Measurements from ENCODE around the gene GMDS.

Gene GMDS

GRCh38 chr6:1704711-1705110 is 540.7 kb downstream of the GMDS start:
- TF ChIP-seq PPARA (CRISPR knock-in tag; IDR thresholded peaks at IDR 0.05; ENCODE audit: borderline replicate concordance) = no peak
- TF ChIP-seq ARNTL (CRISPR knock-in tag; IDR thresholded peaks at IDR 0.05; ENCODE audit: borderline replicate concordance, low read depth) = no peak
- TF ChIP-seq PATZ1 (CRISPR knock-in tag; IDR thresholded peaks at IDR 0.05; ENCODE audit: borderline replicate concordance) = no peak
- TF ChIP-seq ZC3H10 (CRISPR knock-in tag; IDR thresholded peaks at IDR 0.05) = no peak
- no peak for TF ChIP-seq RARB (CRISPR knock-in tag; IDR thresholded peaks at IDR 0.05)
- no peak for TF ChIP-seq ZFP30 (CRISPR knock-in tag; IDR thresholded peaks at IDR 0.05)
- no peak for TF ChIP-seq CSDC2 (CRISPR knock-in tag; IDR thresholded peaks at IDR 0.05)
- no peak for TF ChIP-seq OSR1 (CRISPR knock-in tag; IDR thresholded peaks at IDR 0.05)
- no peak for TF ChIP-seq ESRRG (CRISPR knock-in tag; IDR thresholded peaks at IDR 0.05)
- no peak for TF ChIP-seq ISL1 (CRISPR knock-in tag; IDR thresholded peaks at IDR 0.05)
- no peak for TF ChIP-seq GLIS3 (CRISPR knock-in tag; IDR thresholded peaks at IDR 0.05)
- no peak for TF ChIP-seq ZNF565 (CRISPR knock-in tag; conservative IDR thresholded peaks at IDR 0.05; ENCODE audit: low read depth)
- TF ChIP-seq, protein P1, sequence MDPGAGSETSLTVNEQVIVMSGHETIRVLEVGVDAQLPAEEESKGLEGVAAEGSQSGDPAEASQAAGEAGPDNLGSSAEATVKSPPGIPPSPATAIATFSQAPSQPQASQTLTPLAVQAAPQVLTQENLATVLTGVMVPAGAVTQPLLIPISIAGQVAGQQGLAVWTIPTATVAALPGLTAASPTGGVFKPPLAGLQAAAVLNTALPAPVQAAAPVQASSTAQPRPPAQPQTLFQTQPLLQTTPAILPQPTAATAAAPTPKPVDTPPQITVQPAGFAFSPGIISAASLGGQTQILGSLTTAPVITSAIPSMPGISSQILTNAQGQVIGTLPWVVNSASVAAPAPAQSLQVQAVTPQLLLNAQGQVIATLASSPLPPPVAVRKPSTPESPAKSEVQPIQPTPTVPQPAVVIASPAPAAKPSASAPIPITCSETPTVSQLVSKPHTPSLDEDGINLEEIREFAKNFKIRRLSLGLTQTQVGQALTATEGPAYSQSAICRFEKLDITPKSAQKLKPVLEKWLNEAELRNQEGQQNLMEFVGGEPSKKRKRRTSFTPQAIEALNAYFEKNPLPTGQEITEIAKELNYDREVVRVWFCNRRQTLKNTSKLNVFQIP (CRISPR knock-in tag; IDR thresholded peaks at IDR 0.05; ENCODE audit: borderline replicate concordance, low read depth) = no peak
- no peak for TF ChIP-seq ZFP3 (CRISPR knock-in tag; IDR thresholded peaks at IDR 0.05)
- no peak for TF ChIP-seq TCF4 (CRISPR knock-in tag; IDR thresholded peaks at IDR 0.05; ENCODE audit: borderline replicate concordance)
- TF ChIP-seq, protein P2, sequence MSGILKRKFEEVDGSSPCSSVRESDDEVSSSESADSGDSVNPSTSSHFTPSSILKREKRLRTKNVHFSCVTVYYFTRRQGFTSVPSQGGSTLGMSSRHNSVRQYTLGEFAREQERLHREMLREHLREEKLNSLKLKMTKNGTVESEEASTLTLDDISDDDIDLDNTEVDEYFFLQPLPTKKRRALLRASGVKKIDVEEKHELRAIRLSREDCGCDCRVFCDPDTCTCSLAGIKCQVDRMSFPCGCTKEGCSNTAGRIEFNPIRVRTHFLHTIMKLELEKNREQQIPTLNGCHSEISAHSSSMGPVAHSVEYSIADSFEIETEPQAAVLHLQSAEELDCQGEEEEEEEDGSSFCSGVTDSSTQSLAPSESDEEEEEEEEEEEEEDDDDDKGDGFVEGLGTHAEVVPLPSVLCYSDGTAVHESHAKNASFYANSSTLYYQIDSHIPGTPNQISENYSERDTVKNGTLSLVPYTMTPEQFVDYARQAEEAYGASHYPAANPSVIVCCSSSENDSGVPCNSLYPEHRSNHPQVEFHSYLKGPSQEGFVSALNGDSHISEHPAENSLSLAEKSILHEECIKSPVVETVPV (CRISPR knock-in tag; IDR thresholded peaks at IDR 0.05) = no peak
- TF ChIP-seq, protein P3, sequence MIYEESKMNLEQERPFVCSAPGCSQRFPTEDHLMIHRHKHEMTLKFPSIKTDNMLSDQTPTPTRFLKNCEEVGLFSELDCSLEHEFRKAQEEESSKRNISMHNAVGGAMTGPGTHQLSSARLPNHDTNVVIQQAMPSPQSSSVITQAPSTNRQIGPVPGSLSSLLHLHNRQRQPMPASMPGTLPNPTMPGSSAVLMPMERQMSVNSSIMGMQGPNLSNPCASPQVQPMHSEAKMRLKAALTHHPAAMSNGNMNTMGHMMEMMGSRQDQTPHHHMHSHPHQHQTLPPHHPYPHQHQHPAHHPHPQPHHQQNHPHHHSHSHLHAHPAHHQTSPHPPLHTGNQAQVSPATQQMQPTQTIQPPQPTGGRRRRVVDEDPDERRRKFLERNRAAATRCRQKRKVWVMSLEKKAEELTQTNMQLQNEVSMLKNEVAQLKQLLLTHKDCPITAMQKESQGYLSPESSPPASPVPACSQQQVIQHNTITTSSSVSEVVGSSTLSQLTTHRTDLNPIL (CRISPR knock-in tag; IDR thresholded peaks at IDR 0.05; ENCODE audit: low read depth) = no peak
- TF ChIP-seq SNAI2 (CRISPR knock-in tag; IDR thresholded peaks at IDR 0.05) = no peak
- ATAC-seq = no peak

GRCh38 chr6:1703923-1704322 is 541.5 kb downstream of the GMDS start:
- no peak for ATAC-seq
- TF ChIP-seq ARNTL (CRISPR knock-in tag; IDR thresholded peaks at IDR 0.05; ENCODE audit: borderline replicate concordance, low read depth) = no peak
- TF ChIP-seq OSR1 (CRISPR knock-in tag; IDR thresholded peaks at IDR 0.05) = no peak

DNA sequence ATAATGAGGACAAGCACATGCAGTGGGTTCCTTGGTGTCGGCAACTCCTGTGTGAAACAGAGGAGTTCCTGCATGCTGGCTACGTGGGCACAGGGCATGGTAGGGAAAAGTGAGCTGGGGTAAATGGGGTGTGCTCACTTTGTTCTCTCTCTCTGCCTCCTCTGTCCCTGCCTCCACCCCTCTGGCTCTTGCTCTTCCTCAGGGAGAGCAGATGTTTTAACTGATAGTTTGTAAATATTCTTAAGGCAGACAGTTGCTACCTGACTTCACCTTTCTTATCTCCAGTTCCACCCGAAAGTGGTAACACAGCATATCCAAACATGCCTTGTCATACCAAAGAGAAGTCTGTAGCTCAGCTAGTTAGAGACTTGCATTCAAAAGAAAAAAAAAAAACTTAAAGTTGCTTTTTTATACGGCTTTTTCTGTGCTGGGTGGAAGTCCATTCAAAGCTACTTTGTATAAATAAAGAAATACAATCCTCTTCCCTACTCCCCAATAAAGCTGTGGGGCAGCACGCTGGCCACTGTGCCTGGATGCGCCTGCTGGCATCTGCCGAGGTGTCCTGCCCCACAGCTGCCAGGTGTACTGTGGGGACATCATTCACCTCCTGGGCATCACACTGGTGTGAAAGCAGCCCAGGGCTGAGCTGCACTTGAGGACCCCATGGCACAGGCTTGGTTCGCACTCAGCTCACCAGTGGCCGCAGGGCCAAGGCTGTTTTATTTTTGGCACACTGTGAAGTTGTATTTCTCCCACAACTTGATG is 542.1 kb downstream of the GMDS start:
- ATAC-seq = no peak
- no peak for TF ChIP-seq TOX (CRISPR knock-in tag; IDR thresholded peaks at IDR 0.05; ENCODE audit: borderline replicate concordance)
- TF ChIP-seq PATZ1 (CRISPR knock-in tag; IDR thresholded peaks at IDR 0.05; ENCODE audit: borderline replicate concordance) = no peak
- no peak for TF ChIP-seq ZC3H10 (CRISPR knock-in tag; IDR thresholded peaks at IDR 0.05)
- TF ChIP-seq ARNTL (CRISPR knock-in tag; IDR thresholded peaks at IDR 0.05; ENCODE audit: borderline replicate concordance, low read depth) = no peak
- no peak for TF ChIP-seq SNAI2 (CRISPR knock-in tag; IDR thresholded peaks at IDR 0.05)
- no peak for TF ChIP-seq ISL1 (CRISPR knock-in tag; IDR thresholded peaks at IDR 0.05)
- no peak for TF ChIP-seq ZNF565 (CRISPR knock-in tag; conservative IDR thresholded peaks at IDR 0.05; ENCODE audit: low read depth)
- no peak for TF ChIP-seq TCF4 (CRISPR knock-in tag; IDR thresholded peaks at IDR 0.05; ENCODE audit: borderline replicate concordance)
- TF ChIP-seq ZNF8 (CRISPR knock-in tag; IDR thresholded peaks at IDR 0.05) = no peak
- no peak for TF ChIP-seq BACH2 (CRISPR knock-in tag; IDR thresholded peaks at IDR 0.05; ENCODE audit: borderline replicate concordance)
- TF ChIP-seq, protein P1 (CRISPR knock-in tag; IDR thresholded peaks at IDR 0.05; ENCODE audit: borderline replicate concordance, low read depth) = no peak
- TF ChIP-seq, protein P3 (CRISPR knock-in tag; IDR thresholded peaks at IDR 0.05; ENCODE audit: low read depth) = no peak
- no peak for TF ChIP-seq ESRRG (CRISPR knock-in tag; IDR thresholded peaks at IDR 0.05)
- TF ChIP-seq, protein P4, sequence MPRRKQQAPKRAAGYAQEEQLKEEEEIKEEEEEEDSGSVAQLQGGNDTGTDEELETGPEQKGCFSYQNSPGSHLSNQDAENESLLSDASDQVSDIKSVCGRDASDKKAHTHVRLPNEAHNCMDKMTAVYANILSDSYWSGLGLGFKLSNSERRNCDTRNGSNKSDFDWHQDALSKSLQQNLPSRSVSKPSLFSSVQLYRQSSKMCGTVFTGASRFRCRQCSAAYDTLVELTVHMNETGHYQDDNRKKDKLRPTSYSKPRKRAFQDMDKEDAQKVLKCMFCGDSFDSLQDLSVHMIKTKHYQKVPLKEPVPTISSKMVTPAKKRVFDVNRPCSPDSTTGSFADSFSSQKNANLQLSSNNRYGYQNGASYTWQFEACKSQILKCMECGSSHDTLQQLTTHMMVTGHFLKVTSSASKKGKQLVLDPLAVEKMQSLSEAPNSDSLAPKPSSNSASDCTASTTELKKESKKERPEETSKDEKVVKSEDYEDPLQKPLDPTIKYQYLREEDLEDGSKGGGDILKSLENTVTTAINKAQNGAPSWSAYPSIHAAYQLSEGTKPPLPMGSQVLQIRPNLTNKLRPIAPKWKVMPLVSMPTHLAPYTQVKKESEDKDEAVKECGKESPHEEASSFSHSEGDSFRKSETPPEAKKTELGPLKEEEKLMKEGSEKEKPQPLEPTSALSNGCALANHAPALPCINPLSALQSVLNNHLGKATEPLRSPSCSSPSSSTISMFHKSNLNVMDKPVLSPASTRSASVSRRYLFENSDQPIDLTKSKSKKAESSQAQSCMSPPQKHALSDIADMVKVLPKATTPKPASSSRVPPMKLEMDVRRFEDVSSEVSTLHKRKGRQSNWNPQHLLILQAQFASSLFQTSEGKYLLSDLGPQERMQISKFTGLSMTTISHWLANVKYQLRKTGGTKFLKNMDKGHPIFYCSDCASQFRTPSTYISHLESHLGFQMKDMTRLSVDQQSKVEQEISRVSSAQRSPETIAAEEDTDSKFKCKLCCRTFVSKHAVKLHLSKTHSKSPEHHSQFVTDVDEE (CRISPR knock-in tag; IDR thresholded peaks at IDR 0.05) = no peak
- TF ChIP-seq GLIS3 (CRISPR knock-in tag; IDR thresholded peaks at IDR 0.05) = no peak

All from SK-N-SH treated with all-trans-retinoic acid at 6 μM for 48 hours (cell line).